GM19193 (cell line): ENCODE data around the gene CFAP97D1.

ENCODE experiments used
- POLR2A ChIP-seq: IDR thresholded peaks from 4 replicates; pipeline ENCODE4 v1.6.1; 2011; ENCODE audit not compliant: insufficient read depth, insufficient read length; ENCODE audit errors: extremely low read depth

CFAP97D1 gene

DNA sequence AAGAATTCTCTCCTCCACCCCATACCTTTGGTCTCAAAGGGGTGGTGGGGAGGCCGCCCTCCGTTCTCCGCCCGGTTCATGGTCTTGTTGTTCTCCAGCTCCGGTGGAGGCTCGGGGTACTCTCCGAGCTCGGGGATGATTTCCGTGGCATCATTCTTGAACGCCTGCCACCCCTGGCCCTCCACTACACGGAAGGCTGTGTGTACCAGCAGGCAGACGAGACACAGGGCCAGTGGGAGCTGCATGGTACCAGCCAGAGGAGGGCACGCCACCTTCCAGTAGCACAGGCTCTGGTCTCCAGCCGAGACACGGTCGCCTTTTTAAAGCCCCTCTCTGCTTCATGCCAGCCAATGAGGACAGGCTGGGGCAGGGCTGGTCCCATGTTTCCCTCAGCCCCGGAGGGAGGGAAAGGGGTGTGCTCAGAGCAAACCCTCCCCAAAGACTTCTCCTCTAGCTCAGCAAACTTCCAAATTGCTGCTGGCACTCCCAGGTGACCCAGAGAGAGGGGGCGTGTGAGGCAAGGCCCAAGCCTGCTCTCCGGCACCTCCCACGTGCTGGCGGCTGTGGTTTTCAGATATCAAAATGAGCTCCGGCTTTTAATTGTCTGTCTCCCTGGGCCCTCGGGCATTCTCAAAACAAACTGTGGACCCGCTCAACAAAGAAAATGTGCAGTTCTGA is 21.6 kb upstream of the CFAP97D1 start, which contains the start of gene SOST:
SOST (minus strand) TSS at position 295 of the 678 bp plus-strand sequence; CDS start at position 245, 50 bp downstream.
- TF ChIP-seq POLR2A, result no peak

DNA sequence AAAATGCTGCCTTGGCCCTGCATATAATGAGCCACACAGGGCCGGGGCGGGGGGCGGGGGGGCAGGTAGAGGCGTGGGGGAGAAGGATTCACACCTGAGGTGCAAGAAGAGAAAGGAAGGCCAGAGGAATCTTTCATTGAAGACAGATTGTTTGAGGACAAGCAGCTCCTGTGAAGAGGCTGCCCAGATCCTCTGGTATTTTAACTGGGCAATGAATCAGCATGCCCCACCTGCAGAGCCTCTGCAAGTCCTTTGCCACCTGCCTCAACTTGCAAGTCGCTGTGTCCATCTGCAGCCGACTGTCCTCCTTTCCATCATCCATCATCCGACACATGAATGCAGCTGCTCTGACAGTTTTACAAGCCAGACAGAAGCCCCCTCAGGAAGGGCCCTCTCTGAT is 20.4 kb upstream of the CFAP97D1 start:
- no peak for TF ChIP-seq POLR2A

DNA sequence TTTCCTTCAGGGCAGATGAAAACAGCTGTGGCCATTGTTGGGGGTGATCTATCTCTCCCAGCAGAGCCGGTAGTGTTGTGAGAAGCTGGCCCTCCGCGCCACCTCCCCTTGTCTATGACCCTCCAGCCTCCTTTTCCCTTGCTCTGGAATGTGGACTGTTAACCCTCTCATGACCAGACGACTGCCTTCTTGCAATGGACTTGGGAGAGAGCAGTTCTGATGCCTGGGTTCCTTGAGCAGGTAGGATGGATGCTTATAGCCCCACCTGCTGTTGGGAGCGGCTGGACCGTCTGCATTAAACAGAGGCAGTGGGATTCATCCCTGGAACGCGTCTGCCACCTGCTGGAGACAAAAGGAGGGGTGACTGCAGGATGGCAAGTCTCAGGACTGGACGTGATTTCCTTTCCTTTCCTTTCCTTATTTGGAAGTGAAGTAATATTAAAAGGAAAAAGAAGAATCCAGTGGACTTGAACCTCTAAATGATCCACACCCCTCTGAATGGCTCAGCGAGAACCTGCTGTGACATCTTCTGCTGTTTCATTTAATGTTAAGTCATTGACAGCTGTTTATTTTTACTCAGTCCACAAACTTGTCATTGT is 19.9 kb upstream of the CFAP97D1 start:
- TF ChIP-seq POLR2A, result no peak

DNA sequence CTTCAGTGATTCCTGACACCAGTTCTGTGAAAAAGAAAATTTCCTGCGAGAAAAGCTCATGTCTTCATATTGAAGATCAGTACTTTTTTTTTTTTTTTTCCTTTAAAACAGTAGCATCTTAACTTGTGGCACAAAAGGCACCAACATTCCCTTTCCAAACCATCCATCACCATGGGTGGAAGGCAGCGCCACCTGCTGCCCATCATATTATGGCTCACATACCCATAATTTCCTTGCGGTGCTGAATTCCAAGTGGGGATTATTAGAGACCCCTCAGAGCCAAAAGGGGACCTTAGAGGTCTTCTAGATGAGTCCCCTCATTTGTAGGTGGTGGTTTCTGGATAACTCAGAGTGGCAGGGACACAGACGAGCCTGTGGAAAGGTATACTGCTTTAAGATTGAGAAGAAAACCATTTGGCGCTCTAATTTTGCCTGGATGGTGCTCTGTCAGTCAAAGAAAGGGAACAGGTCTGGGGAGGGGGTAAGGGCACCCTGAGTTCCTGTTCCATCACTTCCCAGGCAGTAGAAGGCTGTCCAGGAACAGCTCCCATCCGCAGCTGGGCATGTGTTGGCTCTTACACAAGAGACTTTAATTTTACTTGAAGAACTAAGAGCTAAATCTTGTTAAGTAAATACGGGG is 13.7 kb upstream of the CFAP97D1 start:
- TF ChIP-seq POLR2A, result no peak

DNA sequence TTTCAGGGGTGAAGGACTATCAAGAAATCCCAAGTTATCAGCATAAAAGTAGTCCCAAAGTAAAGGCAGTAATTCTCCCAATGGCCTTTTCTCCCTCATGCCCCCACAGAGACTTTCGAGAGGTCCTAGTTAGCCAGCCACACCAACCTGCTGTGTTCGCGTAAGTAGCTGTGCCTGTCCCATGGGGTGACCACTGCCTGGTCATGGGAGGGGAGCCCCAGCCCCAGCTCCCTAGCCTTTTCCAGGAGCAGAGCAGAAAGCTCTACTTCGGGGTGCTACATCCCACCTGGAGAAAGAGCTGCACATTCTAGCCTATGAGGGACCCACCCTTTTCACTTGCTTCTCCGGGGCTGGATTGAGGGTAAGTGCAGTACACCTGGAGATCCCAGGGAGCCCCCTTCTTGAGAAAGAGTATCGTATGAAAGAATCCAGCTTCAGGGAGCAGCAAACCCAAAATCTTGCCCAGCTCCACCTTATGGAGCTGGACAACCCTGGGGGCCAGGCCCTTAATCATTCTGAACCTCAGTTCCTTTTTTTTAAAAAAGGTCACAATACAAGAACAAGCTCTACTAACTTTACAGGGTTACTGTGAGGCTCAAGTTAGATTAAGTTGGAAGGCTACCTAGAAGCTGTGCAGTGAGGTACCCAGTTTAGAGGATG is 13.1 kb upstream of the CFAP97D1 start:
- TF ChIP-seq POLR2A, result no peak

DNA sequence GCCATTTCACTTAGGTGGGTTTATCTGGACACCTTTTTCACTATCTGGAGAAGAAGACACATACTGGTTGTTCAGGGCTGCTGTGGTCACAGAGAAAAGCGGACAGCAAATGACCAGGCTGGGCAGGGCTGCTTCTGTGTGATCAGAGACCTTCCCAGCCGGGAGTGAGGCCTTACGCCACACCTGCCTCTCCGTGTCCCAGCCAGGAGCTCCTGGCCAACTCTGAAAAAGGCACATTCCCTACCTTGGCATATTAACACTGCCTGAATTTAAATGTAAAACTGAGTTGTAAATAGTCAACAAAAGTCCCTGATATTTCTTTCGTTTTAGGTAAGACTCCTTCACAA is 12.5 kb upstream of the CFAP97D1 start:
- no peak for TF ChIP-seq POLR2A

DNA sequence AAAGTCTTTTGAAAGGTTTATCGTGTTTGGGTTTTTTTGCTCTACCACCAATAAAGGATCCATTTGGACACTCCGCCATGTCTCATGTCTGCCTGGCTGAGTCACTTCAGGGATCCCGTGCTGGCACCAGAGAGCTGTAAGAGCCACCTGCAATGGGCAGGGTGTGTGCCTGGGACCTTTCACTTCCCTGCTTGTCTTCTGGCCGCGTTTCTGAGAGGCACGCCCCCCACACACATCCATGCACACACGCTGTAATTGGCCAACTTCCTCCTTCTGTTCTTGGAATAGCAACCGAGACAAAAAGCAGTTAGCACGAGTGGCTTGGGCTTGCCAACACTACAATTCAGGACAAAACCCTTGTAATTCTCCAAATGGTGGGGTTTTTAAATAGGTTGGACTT is 11.9 kb upstream of the CFAP97D1 start:
- TF ChIP-seq POLR2A, result no peak

DNA sequence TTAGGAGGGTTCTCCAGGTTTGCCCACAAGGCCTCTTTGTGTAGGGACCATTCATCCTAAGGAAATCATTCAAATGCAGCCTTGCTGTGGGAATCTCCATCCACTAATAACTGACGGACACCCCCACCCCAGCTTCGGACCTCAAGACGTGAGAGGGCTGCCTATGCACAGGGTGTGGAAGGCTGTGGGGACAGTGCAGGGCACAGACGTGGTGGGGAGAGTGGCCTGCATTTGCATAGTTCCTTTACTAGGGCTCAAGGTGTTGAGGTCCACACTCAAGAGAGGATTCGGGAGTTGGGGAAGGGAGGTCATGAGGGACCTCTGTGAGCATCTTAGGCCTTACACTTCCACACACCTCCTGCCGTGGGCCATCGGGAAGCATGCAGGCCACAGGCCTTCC is 11.3 kb upstream of the CFAP97D1 start:
- no peak for TF ChIP-seq POLR2A

DNA sequence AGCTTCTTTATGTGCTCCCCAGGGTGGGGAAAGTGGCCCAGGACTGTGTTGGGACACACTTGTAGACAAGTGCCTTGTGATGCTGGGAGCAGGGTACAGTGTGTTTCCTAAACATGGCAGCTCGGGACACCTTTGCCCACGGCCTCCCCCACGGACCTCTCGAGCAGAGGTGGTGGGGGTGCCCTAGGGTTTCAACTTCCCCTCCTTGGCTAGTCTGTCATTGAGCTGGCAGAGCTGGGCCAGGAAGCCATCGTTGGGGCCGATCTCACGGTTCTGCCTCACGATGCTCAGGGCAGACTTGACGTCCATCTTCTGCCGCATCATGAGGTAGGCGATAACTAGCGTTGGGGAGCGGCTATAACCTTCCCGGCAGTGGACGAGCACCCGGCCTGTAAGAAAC is 10.8 kb upstream of the CFAP97D1 start:
- no peak for TF ChIP-seq POLR2A

DNA sequence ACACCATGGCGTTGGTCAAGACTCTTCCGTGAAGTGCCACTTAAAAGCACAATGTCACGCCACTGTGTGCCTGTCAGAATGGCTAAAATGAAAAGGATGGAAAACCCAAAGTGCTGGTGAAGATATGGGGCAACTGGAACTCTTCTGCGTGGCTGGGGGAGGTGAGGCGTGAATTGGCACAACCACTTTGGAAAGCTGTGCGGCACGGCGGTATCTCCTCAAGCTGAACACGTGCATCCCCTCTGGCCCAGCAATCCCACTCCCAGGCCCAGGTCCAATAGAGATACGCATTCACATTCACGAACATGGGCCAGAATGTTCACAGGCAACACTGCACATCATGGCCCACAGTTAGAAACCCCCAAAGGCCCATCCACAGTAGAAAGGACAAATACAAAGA is 10.4 kb upstream of the CFAP97D1 start:
- no peak for TF ChIP-seq POLR2A

DNA sequence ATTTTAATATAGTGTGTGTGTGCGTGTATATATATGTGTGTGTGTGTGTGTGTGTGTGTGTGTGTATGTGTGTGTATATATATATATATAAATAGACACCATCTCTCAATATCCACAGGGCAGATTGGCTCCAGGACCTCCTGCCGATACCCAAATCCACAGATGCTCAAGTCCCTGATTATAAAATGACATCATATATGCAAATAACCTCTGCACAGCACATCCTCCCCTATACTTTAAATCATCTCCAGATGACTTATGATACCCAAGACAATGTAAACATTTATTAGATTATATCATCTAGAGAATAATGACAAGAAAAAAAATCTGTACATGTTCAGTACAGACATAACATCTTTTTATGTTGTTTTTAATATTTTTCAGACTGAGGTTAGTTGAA is 9.3 kb upstream of the CFAP97D1 start:
- no peak for TF ChIP-seq POLR2A

DNA sequence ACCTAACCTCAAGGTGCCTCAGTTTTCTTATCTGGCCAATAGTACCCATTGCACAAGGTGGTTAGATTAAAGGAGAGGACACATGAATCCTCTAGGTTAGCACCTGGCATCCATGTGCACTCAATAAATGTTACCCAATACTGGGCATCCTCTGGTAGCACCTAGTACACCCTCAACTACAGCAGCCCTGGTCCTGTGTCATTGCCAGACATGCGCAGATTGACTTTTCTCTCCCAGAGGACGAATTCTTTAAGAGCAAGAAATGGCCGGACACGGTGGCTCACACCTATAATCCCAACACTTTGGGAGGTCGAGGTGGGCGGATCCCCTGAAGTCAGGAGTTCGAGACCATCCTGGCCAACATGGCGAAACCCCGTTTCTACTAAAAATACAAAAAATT is 8.8 kb upstream of the CFAP97D1 start:
- TF ChIP-seq POLR2A, result no peak

DNA sequence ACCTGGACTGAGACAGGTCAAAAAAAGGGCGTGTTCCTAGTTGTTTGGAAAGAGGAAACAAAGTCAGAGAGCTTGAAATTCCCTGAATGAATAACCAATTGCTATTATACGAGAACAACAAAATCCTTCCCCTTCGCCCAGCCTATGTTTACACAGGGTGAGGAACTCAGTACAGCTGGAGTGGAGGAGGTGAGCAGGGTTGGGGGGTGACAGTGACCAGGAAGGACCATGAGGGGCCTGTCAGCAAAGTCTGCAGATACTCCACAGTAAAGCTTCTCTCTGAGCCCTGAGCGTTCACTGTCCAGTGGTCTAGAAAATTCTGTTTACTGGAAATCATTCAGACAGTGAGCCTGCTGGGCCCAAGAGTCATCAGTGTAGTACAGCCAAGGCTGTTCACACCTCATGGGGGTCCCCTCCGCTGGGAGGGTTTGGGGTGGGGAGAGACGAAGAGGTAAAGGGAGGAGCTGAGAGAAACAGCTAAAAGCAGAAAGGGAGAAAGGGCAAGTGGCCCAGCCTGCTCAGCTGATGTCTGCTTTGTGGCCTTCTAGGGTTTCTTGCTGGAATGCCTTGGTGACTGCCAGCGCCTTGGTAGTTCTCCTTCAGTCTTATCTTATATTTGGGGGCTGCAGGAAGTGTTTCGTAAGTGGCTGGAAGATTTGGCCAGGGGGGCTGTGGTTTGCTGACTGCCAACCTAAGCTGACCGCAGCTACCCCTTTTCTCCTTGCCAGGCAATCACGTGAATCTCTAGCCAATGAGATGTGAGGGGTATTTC is 7.2 kb upstream of the CFAP97D1 start:
- TF ChIP-seq POLR2A, result no peak

DNA sequence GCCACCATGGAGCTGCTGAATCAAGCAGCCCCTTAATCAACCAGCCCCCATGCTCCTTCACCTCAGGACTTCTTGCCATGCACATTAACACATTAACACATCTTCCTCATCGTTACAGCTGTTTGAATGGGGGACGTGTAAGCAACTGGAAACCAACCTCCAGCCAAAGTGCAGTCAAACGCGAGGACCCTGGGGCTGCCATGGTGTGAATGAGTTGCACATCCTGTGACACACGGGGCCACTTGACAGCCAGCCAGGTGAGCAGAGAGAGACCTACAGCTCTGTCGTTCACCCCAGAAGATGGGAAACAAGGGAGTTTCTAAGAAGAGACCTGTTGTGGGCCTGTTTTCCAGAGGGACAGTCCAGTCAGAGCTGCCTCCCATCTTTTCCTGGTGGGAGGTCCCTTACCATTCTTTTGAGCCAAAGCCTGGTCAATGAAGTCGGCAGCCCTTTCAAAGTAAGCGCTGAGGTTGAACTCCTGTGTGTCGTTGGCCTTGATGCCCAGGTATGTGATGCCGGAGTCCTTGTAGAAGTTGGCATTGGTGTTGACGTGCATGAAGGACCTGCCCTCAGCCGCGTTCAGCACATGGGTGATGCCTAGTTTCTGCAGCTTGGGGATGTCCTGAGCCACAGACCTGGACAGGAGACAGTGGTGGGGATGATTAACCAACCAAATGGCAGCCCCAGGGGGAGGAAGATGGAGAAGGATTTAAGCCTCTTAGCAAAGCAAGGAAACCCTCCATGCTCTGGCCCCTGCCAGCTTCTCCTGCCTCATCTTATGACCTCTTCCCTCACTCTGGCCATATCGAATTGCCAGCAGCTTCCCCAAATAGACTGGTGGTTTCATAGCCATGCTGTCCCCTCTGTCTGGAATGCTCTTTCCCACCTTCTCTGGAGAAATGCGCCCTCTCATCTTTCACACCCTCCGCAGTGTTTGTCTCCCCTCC is 5.7 kb upstream of the CFAP97D1 start:
- no peak for TF ChIP-seq POLR2A
